Neural crest cell (in vitro differentiated cells): ENCODE results near the gene LTBP1. TPM values are rescaled to one million over a fixed set of nuclear protein-coding genes. Genes with fewer than 3 reads are reported as not detected.

ENCODE experiments used
- DNase-seq: peaks from one replicate; pipeline ENCODE4 v3.0.0; 2021; ENCODE audit warnings: low read depth, mixed read lengths, low spot score
- H3K27ac Mint-ChIP-seq: one replicate; pipeline ENCODE4 v1.8.0; 2021; ENCODE audit warnings: mild to moderate bottlenecking, mixed read lengths; ENCODE audit not compliant: unreplicated experiment
- H3K27me3 Mint-ChIP-seq: 2 replicates; pipeline ENCODE4 v1.8.0; 2021; ENCODE audit warnings: low read depth, mild to moderate bottlenecking, mixed read lengths
- H3K36me3 Mint-ChIP-seq: 2 replicates; pipeline ENCODE4 v1.8.0; 2021; ENCODE audit warnings: low read depth, mild to moderate bottlenecking, mixed read lengths
- H3K4me1 Mint-ChIP-seq: 2 replicates; pipeline ENCODE4 v1.8.0; 2021; ENCODE audit warnings: mixed read lengths
- H3K4me3 Mint-ChIP-seq: one replicate; pipeline ENCODE4 v1.8.0; 2021; ENCODE audit warnings: mild to moderate bottlenecking, mixed read lengths
- H3K9me3 Mint-ChIP-seq: 2 replicates; pipeline ENCODE4 v1.8.0; 2021; ENCODE audit warnings: mixed read lengths
- total RNA-seq: library from RNA; stranded (reverse); gene quantifications from 2 replicates; pipeline ENCODE4 v1.2.1, GENCODE V29; 2021
- TF ChIP-seq, protein P1 (sequence below): fragments of 200-600 bp; sonication (generic); conservative IDR thresholded peaks from 2 replicates; pipeline ENCODE4 v1.5.0; 2021; ENCODE audit warnings: antibody characterized with exemption, mild to moderate bottlenecking

Gene LTBP1
- total RNA-seq, 1 donor from 2014 or later = 30.2 TPM

DNA sequence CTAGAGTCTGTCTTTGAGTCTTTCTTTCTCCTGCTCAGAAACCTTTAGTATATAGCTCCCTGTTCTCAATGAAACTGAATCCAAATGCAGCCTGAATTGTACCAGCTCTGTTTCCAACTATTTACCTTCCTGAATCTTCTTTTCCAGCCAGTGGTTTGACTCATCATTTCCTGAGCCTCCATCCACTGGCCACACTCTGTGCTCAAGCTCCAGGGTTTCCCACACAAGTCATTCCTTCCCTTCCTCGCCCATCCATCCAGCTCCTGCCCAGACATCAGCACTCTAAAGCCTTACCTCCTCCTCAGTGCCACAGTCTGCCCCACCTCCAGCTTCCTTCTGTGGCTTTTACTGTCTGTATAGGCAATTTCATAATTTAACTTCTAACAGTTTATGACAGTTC, 296.1 kb downstream of the LTBP1 start:
- TF ChIP-seq, protein P1, sequence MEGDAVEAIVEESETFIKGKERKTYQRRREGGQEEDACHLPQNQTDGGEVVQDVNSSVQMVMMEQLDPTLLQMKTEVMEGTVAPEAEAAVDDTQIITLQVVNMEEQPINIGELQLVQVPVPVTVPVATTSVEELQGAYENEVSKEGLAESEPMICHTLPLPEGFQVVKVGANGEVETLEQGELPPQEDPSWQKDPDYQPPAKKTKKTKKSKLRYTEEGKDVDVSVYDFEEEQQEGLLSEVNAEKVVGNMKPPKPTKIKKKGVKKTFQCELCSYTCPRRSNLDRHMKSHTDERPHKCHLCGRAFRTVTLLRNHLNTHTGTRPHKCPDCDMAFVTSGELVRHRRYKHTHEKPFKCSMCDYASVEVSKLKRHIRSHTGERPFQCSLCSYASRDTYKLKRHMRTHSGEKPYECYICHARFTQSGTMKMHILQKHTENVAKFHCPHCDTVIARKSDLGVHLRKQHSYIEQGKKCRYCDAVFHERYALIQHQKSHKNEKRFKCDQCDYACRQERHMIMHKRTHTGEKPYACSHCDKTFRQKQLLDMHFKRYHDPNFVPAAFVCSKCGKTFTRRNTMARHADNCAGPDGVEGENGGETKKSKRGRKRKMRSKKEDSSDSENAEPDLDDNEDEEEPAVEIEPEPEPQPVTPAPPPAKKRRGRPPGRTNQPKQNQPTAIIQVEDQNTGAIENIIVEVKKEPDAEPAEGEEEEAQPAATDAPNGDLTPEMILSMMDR = no peak
- no peaks in the 10 kb centered on the region for H3K4me1 Mint-ChIP-seq
- no peaks in the 10 kb centered on the region for H3K27me3 Mint-ChIP-seq
- H3K9me3 Mint-ChIP-seq = no peaks in the 10 kb centered on the region
- H3K36me3 Mint-ChIP-seq = no peaks in the 10 kb centered on the region
- no peak overlapping the region for H3K27ac Mint-ChIP-seq
- no peak overlapping the region for H3K4me3 Mint-ChIP-seq
- no peak for DNase-seq

DNA sequence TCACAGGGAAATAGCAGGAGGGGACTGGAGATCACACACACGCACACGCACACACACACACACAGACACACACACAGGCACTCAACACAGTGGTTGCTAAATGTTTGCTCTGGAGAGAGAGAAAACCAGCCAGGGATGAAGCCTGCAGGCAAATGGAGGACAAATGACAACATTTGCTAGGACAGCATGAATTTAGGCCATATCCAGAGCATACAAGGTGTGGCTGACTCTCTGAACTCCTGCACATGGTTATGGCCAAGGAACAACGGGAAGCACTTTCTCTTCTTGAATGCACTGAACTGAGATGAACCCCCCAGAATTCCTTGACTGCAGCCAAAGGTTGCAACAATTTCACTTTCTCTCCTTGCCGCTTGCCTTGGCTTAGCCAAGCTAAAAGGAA, 299.7 kb downstream of the LTBP1 start:
- Mint-ChIP-seq H3K4me1 (no peaks in the 10 kb centered on the region), H3K36me3 (no peaks in the 10 kb centered on the region), H3K4me3 (no peak overlapping the region), H3K9me3 (no peaks in the 10 kb centered on the region), H3K27me3 (no peaks in the 10 kb centered on the region), H3K27ac (no peak overlapping the region)
- DNase-seq = no peak
- TF ChIP-seq, protein P1 = no peak

DNA sequence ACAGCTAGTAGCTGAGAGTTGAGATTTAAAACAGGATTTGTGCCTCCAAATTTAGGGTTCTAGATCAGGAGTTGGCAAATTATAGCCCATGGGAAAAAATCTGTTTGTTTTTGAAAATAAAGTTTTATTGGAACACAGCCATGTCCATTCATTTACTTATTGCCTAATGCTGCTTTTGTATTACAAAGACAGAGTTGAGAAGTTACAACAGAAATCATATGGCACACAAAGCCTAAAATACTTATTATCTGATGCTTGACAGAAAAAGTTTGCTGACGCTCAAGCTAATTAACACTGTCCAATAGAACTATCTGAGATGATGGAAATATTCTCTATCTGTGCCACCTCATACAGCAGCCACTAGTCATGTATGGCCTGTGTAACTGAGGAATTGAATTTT, 300.6 kb downstream of the LTBP1 start:
- TF ChIP-seq, protein P1 = no peak
- Mint-ChIP-seq H3K27me3 (no peaks in the 10 kb centered on the region), H3K27ac (no peak overlapping the region), H3K4me1 (no peaks in the 10 kb centered on the region), H3K4me3 (no peak overlapping the region), H3K9me3 (no peaks in the 10 kb centered on the region), H3K36me3 (no peaks in the 10 kb centered on the region)
- no peak for DNase-seq

DNA sequence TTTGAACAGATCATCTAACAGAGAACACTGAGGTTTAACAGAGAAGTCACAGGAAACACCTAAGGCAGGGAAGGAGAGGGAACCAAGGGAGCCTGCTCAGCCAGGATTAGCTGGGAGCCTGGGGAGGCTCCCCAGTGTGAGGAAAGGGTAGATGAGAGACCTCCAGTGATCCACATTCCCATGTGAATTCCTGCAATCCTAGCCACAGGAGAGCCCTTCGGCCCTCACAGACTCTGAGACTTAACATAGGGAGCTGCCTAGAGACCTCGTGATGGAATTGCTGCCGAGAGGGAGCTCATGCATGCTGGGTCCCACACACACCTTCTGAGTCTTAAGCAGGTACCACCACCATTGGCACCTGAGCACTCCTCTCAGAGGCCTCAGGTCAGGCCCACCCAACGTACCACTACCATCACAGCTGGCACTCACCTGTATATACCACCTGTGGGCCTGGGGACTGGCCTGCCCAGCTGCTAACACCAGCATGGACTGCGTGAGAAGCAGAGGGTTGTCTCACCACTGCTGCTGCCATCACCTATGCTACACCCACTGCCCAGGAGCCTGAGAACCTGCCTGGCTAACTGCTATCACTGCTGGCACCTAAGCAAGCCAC, 303.8 kb downstream of the LTBP1 start:
- no peaks in the 10 kb centered on the region for H3K4me1 Mint-ChIP-seq
- H3K27me3 Mint-ChIP-seq = no peaks in the 10 kb centered on the region
- H3K9me3 Mint-ChIP-seq = no peaks in the 10 kb centered on the region
- H3K4me3 Mint-ChIP-seq = no peak overlapping the region
- peak overlapping the region; percentile 60 for H3K27ac Mint-ChIP-seq
- H3K36me3 Mint-ChIP-seq = no peaks in the 10 kb centered on the region
- DNase-seq = no peak
- TF ChIP-seq, protein P1 = no peak

DNA sequence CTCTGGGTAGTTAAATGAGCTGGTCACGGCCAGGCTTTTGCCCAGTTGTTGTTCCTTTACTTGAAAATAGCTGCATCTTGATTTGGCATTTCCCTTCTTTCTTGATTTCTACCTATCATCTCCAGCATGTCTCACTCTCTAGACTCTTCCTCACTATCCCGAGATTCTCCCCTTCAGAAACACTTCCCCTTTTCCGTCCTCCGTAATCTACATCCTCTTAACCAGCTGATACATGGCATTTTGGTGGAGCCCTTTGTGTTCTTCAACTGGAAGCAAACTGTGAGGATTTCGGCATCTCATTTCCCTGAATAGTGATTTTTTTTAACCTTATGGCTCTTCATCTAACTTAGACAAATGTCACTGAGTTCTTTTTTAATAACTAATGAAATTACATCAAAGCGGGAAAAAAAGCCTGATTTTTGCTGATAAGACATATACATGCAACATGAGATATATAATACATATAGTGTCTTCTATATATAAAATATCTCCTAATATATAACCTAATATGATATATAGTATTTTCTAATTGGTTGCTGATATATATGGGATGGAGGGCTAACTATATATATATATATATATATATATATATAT, 309.5 kb downstream of the LTBP1 start:
- Mint-ChIP-seq H3K27me3 (no peaks in the 10 kb centered on the region), H3K9me3 (no peaks in the 10 kb centered on the region), H3K4me1 (no peaks in the 10 kb centered on the region), H3K4me3 (no peak overlapping the region), H3K36me3 (peaks cover 3% of the 10 kb centered on the region), H3K27ac (no peak overlapping the region)
- no peak for DNase-seq
- TF ChIP-seq, protein P1 = no peak
